Subcutaneous abdominal adipose tissue (tissue), 5 donors: Measurements from ENCODE around the gene PTGR2.

Experiments
- H3K27ac ChIP-seq: one replicate; pipeline ENCODE4 v1.7.0; 2013; ENCODE audit warnings: low read depth, mild to moderate bottlenecking, inconsistent platforms, low read length, moderate library complexity
- H3K27me3 ChIP-seq, 5 donors: one replicate each; pipeline ENCODE4 v1.7.0; 2013; ENCODE audit warnings: low read length in 5 of 5, inconsistent platforms in 1 of 5; ENCODE audit not compliant: control insufficient read depth in 5 of 5, insufficient read depth in 4 of 5
- H3K36me3 ChIP-seq, 5 donors: one replicate each; pipeline ENCODE4 v1.7.0; 2013; ENCODE audit warnings: low read length in 5 of 5; ENCODE audit not compliant: control insufficient read depth in 5 of 5, insufficient read depth in 5 of 5
- H3K4me1 ChIP-seq, 5 donors: one replicate each; pipeline ENCODE4 v1.7.0; 2013; ENCODE audit warnings: low read length in 5 of 5, mild to moderate bottlenecking in 3 of 5, moderate library complexity in 1 of 5; ENCODE audit not compliant: control insufficient read depth in 5 of 5, insufficient read depth in 5 of 5
- H3K4me3 ChIP-seq, 5 donors: one replicate each; pipeline ENCODE4 v1.7.0; 2013; ENCODE audit warnings: low read length in 5 of 5, low read depth in 1 of 5
- H3K9ac ChIP-seq, 5 donors: one replicate each; pipeline ENCODE4 v1.7.0; 2013; ENCODE audit warnings: low read length in 5 of 5, mild to moderate bottlenecking in 4 of 5, moderate library complexity in 3 of 5
- H3K9me3 ChIP-seq, 5 donors: one replicate each; pipeline ENCODE4 v1.7.0; 2013; ENCODE audit warnings: low read length in 5 of 5; ENCODE audit not compliant: control insufficient read depth in 5 of 5
- donor health status: healthy.
- donor health status: healthy.
- donor health status: healthy.
- donor health status: healthy.
- donor health status: healthy.

The PTGR2 gene

GRCh38 chr14:73878436-73878835 lies 26.8 kb downstream of the PTGR2 start:
- Histone ChIP-seq H3K9me3 (no peaks in the 10 kb centered on the region), H3K9ac (no peak overlapping the region), H3K27me3 (no peaks in the 10 kb centered on the region), H3K36me3 (peaks cover 0 to 5% (median 3%) of the 10 kb centered on the region in 5 donors), H3K4me1 (no peaks in the 10 kb centered on the region), H3K4me3 (no peak overlapping the region), H3K27ac (no peak overlapping the region)

- Histone ChIP-seq H3K27ac (no peak overlapping the region), H3K9ac (no peak overlapping the region), H3K27me3 (no peaks in the 10 kb centered on the region), H3K4me3 (no peak overlapping the region), H3K9me3 (no peaks in the 10 kb centered on the region), H3K36me3 (peaks cover 0 to 5% (median under 1%) of the 10 kb centered on the region in 5 donors), H3K4me1 (no peaks in the 10 kb centered on the region)
Observed at GRCh38 chr14:73879027-73879426, 27.4 kb downstream of the PTGR2 start.

GRCh38 chr14:73884438-73885190 lies 33.0 kb downstream of the PTGR2 start:
- H3K27me3 ChIP-seq = no peaks in the 10 kb centered on the region
- H3K9ac ChIP-seq = no peak overlapping the region
- H3K4me1 ChIP-seq = peaks cover 0 to 32% (median 21%) of the 10 kb centered on the region in 5 donors
- H3K27ac ChIP-seq = no peak overlapping the region
- no peak overlapping the region for H3K4me3 ChIP-seq
- no peaks in the 10 kb centered on the region for H3K9me3 ChIP-seq
- no peaks in the 10 kb centered on the region for H3K36me3 ChIP-seq

- H3K4me1 ChIP-seq = peaks cover 0 to 32% (median 21%) of the 10 kb centered on the region in 5 donors
- H3K27me3 ChIP-seq = no peaks in the 10 kb centered on the region
- H3K4me3 ChIP-seq = peak within 1 kb of the TSS; percentile 87 to 97 (median 91)
- peak within 1 kb of the TSS; percentile 95 for H3K27ac ChIP-seq
- no peaks in the 10 kb centered on the region for H3K9me3 ChIP-seq
- H3K9ac ChIP-seq = peak within 1 kb of the TSS; percentile 97 to 100 (median 99)
- H3K36me3 ChIP-seq = peaks cover 0 to 1% (median 0%) of the 10 kb centered on the region in 5 donors
Observed at GRCh38 chr14:73886449-73887317, 35.1 kb downstream of the PTGR2 start, which contains the start of gene ZNF410. Gene ZNF410, plus strand, starts transcription at chr14:73886859. Its CDS starts 5,317 bp downstream, at chr14:73892176.

GRCh38 chr14:73887318-73887616 lies 35.6 kb downstream of the PTGR2 start:
- no peaks in the 10 kb centered on the region for H3K9me3 ChIP-seq
- peaks cover 0 to 4% (median 0%) of the 10 kb centered on the region in 5 donors for H3K36me3 ChIP-seq
- H3K4me3 ChIP-seq = peak overlapping the region; percentile 87 to 97 (median 91)
- H3K27ac ChIP-seq = peak overlapping the region; percentile 95
- H3K4me1 ChIP-seq = peaks cover 0 to 32% (median 21%) of the 10 kb centered on the region in 5 donors
- H3K9ac ChIP-seq = peak overlapping the region; percentile 95 to 100 (median 99)
- H3K27me3 ChIP-seq = no peaks in the 10 kb centered on the region

- peaks cover 0 to 4% (median 0%) of the 10 kb centered on the region in 5 donors for H3K36me3 ChIP-seq
- peak overlapping the region; percentile 87 to 97 (median 91) for H3K4me3 ChIP-seq
- no peaks in the 10 kb centered on the region for H3K27me3 ChIP-seq
- no peaks in the 10 kb centered on the region for H3K9me3 ChIP-seq
- peak overlapping the region; percentile 95 to 100 (median 99) for H3K9ac ChIP-seq
- H3K4me1 ChIP-seq = peaks cover 0 to 32% (median 21%) of the 10 kb centered on the region in 5 donors
- peak overlapping the region; percentile 95 for H3K27ac ChIP-seq
Observed at GRCh38 chr14:73887694-73888459, 36.2 kb downstream of the PTGR2 start.

- H3K27me3 ChIP-seq = no peaks in the 10 kb centered on the region
- H3K4me1 ChIP-seq = peaks cover 0 to 32% (median 21%) of the 10 kb centered on the region in 5 donors
- peak overlapping the region in 2 of 5 donors; percentile 99 to 100 for H3K9ac ChIP-seq
- peak overlapping the region in 1 of 5 donors; percentile 92 for H3K4me3 ChIP-seq
- H3K9me3 ChIP-seq = no peaks in the 10 kb centered on the region
- H3K36me3 ChIP-seq = peaks cover 0 to 7% (median 3%) of the 10 kb centered on the region in 5 donors
- H3K27ac ChIP-seq = peak overlapping the region; percentile 11
Observed at GRCh38 chr14:73888460-73888725, 36.8 kb downstream of the PTGR2 start.

- no peaks in the 10 kb centered on the region for H3K27me3 ChIP-seq
- H3K4me1 ChIP-seq = peaks cover 0 to 32% (median 21%) of the 10 kb centered on the region in 5 donors
- peaks cover 4 to 12% (median 6%) of the 10 kb centered on the region in 5 donors for H3K36me3 ChIP-seq
- no peak overlapping the region for H3K9ac ChIP-seq
- no peak overlapping the region for H3K4me3 ChIP-seq
- peak overlapping the region; percentile 11 for H3K27ac ChIP-seq
- H3K9me3 ChIP-seq = no peaks in the 10 kb centered on the region
Observed at GRCh38 chr14:73888971-73889370, 37.3 kb downstream of the PTGR2 start.

GRCh38 chr14:73889376-73889775 lies 37.7 kb downstream of the PTGR2 start:
- Histone ChIP-seq H3K9ac (no peak overlapping the region), H3K27ac (no peak overlapping the region), H3K27me3 (no peaks in the 10 kb centered on the region), H3K4me3 (no peak overlapping the region), H3K36me3 (peaks cover 7 to 14% (median 10%) of the 10 kb centered on the region in 5 donors), H3K9me3 (no peaks in the 10 kb centered on the region), H3K4me1 (peaks cover 0 to 32% (median 21%) of the 10 kb centered on the region in 5 donors)
